ENCODE results near the gene OR51E1.

DNA sequence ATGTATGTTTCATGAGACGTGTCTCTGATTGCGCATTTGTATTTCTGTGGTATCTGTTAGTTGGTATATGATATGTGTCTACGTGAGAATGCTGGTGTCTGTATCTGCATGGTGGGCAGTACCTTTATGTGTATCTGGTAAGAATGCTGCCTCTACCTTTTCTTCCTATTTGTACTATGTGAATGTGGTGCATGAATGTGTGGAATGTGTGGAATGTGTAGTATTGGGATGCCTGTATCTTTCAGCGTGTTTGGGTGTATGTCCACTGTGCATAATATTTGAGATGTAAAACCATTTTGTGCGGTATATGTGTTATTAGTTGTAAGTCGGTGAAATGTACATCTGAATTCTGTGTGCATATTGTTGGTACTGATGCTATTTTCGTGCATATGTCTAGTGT lies 2.3 kb upstream of the OR51E1 start:
- TF ChIP-seq, protein P1, sequence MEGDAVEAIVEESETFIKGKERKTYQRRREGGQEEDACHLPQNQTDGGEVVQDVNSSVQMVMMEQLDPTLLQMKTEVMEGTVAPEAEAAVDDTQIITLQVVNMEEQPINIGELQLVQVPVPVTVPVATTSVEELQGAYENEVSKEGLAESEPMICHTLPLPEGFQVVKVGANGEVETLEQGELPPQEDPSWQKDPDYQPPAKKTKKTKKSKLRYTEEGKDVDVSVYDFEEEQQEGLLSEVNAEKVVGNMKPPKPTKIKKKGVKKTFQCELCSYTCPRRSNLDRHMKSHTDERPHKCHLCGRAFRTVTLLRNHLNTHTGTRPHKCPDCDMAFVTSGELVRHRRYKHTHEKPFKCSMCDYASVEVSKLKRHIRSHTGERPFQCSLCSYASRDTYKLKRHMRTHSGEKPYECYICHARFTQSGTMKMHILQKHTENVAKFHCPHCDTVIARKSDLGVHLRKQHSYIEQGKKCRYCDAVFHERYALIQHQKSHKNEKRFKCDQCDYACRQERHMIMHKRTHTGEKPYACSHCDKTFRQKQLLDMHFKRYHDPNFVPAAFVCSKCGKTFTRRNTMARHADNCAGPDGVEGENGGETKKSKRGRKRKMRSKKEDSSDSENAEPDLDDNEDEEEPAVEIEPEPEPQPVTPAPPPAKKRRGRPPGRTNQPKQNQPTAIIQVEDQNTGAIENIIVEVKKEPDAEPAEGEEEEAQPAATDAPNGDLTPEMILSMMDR (IDR thresholded peaks at IDR 0.05): no peak
- TF ChIP-seq EZH2 (IDR thresholded peaks at IDR 0.05; ENCODE audit: borderline replicate concordance, insufficient read depth, low read depth, low read length, poor library complexity, severe bottlenecking): no peak

Data from B cell (primary cell).